Measurements from ENCODE around the gene TPPP.

Gene TPPP

GRCh38 chr5:622946-623522 lies 70.1 kb downstream of the TPPP start:
- no peak for DNase-seq

GRCh38 chr5:622359-622758 lies 70.8 kb downstream of the TPPP start:
- DNase-seq = no peak

- DNase-seq = no peak
These were observed 71.8 kb downstream of the TPPP start for GRCh38 chr5:621341-621761.

GRCh38 chr5:620586-621180 lies 72.5 kb downstream of the TPPP start:
- no peak for DNase-seq

GRCh38 chr5:620152-620551 lies 73.0 kb downstream of the TPPP start:
- no peak for DNase-seq

- DNase-seq = no peak
These were observed 73.7 kb downstream of the TPPP start for GRCh38 chr5:619444-619843.

- no peak for DNase-seq
These were observed 74.7 kb downstream of the TPPP start for GRCh38 chr5:618450-618849.

GRCh38 chr5:617896-618295 lies 75.3 kb downstream of the TPPP start:
- no peak for DNase-seq

GRCh38 chr5:616484-617039 lies 76.6 kb downstream of the TPPP start:
- no peak for DNase-seq

GRCh38 chr5:612498-613424 lies 80.4 kb downstream of the TPPP start:
- DNase-seq = peak; percentile 47

GRCh38 chr5:611731-612486 lies 81.2 kb downstream of the TPPP start, which contains the start of gene CEP72:
Gene CEP72, plus strand, starts transcription at chr5:612340. Its CDS starts 22 bp downstream, at chr5:612362.
- peak; percentile 94 for DNase-seq

GRCh38 chr5:610744-611730 lies 82.1 kb downstream of the TPPP start:
- DNase-seq = peak; percentile 6

- DNase-seq = no peak
These were observed 83.0 kb downstream of the TPPP start for GRCh38 chr5:610011-610743.

Data from eye (tissue), 1 donor.